Measurements from ENCODE around the gene PDE6A.

PDE6A gene

GRCh38 chr5:149930749-149931574 lies 13.6 kb downstream of the PDE6A start:
- DNase-seq (ENCODE audit: low read depth): no peak
- TF ChIP-seq CTCF (IDR thresholded peaks at IDR 0.05; ENCODE audit: insufficient read depth, low read depth, low read length, missing control alignments): no peak
- H3K4me3 ChIP-seq (ENCODE audit: low read length): no peak overlapping the region

GRCh38 chr5:149930043-149930748 lies 14.4 kb downstream of the PDE6A start:
- H3K4me3 ChIP-seq (ENCODE audit: low read length): no peak overlapping the region
- no peak for TF ChIP-seq CTCF (IDR thresholded peaks at IDR 0.05; ENCODE audit: insufficient read depth, low read depth, low read length, missing control alignments)
- DNase-seq (ENCODE audit: low read depth): no peak

GRCh38 chr5:149924486-149924885 lies 20.1 kb downstream of the PDE6A start:
- DNase-seq (ENCODE audit: low read depth): no peak
- no peak overlapping the region for H3K4me3 ChIP-seq (ENCODE audit: low read length)
- TF ChIP-seq CTCF (IDR thresholded peaks at IDR 0.05; ENCODE audit: insufficient read depth, low read depth, low read length, missing control alignments): no peak

GRCh38 chr5:149922950-149923349 lies 21.6 kb downstream of the PDE6A start:
- no peak overlapping the region for H3K4me3 ChIP-seq (ENCODE audit: low read length)
- DNase-seq (ENCODE audit: low read depth): no peak
- TF ChIP-seq CTCF (IDR thresholded peaks at IDR 0.05; ENCODE audit: insufficient read depth, low read depth, low read length, missing control alignments): no peak

- no peak for DNase-seq (ENCODE audit: low read depth)
- TF ChIP-seq CTCF (IDR thresholded peaks at IDR 0.05; ENCODE audit: insufficient read depth, low read depth, low read length, missing control alignments): no peak
- H3K4me3 ChIP-seq (ENCODE audit: low read length): no peak overlapping the region
Observed at GRCh38 chr5:149921597-149921996, 23.0 kb downstream of the PDE6A start.

- TF ChIP-seq CTCF (IDR thresholded peaks at IDR 0.05; ENCODE audit: insufficient read depth, low read depth, low read length, missing control alignments): no peak
- no peak for DNase-seq (ENCODE audit: low read depth)
- H3K4me3 ChIP-seq (ENCODE audit: low read length): no peak overlapping the region
Observed at GRCh38 chr5:149917073-149917676, 27.4 kb downstream of the PDE6A start.
